Transverse colon (tissue), 4 donors: ENCODE results near the gene CCDC154.

ENCODE experiments used
- POLR2AphosphoS5 ChIP-seq, 3 donors: sonication (generic); formaldehyde crosslinking; IDR thresholded peaks; one replicate each; pipeline ENCODE4 v1.6.1; 2016; ENCODE audit warnings: antibody characterized with exemption in 3 of 3
- TF ChIP-seq, protein P1 (sequence below), 5 experiments: fragments of 200-600 bp in 3 of 5; fragments of 450-650 bp in 2 of 5; sonication (generic) in 3 of 5; IDR thresholded peaks; 1 replicate in 2 of 5; 2 replicates in 3 of 5; pipeline ENCODE4 v1.5.1; 2016 to 2017; ENCODE audit warnings: antibody characterized with exemption in 5 of 5, inconsistent platforms in 3 of 5, mild to moderate bottlenecking in 2 of 5, moderate library complexity in 1 of 5

DNA sequence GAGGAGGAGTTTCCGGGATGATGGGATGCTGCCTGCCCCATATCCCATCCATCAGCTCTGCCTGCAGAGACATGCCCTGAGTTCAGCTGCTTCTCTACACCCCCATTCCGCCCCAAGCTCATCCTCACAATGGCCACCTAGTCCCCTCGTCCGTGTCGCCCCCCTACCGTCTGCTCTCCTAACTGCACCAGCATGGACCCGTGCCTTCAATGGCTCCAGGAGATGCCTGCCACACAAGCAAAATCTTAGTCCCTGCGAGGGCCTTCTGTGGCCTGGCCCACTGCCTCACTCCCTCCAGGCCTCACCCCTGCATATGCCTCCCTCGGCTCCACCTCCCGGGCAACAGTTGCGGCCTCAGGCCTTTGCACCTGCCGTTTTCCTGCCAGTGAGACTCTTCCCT is 47.0 kb upstream of the CCDC154 start:
- TF ChIP-seq, protein P1, sequence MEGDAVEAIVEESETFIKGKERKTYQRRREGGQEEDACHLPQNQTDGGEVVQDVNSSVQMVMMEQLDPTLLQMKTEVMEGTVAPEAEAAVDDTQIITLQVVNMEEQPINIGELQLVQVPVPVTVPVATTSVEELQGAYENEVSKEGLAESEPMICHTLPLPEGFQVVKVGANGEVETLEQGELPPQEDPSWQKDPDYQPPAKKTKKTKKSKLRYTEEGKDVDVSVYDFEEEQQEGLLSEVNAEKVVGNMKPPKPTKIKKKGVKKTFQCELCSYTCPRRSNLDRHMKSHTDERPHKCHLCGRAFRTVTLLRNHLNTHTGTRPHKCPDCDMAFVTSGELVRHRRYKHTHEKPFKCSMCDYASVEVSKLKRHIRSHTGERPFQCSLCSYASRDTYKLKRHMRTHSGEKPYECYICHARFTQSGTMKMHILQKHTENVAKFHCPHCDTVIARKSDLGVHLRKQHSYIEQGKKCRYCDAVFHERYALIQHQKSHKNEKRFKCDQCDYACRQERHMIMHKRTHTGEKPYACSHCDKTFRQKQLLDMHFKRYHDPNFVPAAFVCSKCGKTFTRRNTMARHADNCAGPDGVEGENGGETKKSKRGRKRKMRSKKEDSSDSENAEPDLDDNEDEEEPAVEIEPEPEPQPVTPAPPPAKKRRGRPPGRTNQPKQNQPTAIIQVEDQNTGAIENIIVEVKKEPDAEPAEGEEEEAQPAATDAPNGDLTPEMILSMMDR (IDR thresholded peaks at IDR 0.05) = no peak
- TF ChIP-seq POLR2AphosphoS5 (IDR thresholded peaks at IDR 0.05) = no peak
